ENCODE measurements around the gene BRAT1.
"Not testable (repeated sequence)": the region's sequence is repeated elsewhere in the genome, so short reads cannot be mapped to it uniquely, and the experiment has no call there.

The BRAT1 gene

GRCh38 chr7:2535872-2536627, 19.3 kb downstream of the BRAT1 start:
- DNase-seq, result not testable (repeated sequence)

GRCh38 chr7:2534214-2534613, 21.1 kb downstream of the BRAT1 start:
- DNase-seq, result not testable (repeated sequence)

GRCh38 chr7:2533566-2533965, 21.8 kb downstream of the BRAT1 start:
- not testable (repeated sequence) for DNase-seq

- DNase-seq, result not testable (repeated sequence)
Observed at GRCh38 chr7:2532816-2533215, 22.5 kb downstream of the BRAT1 start.

- not testable (repeated sequence) for DNase-seq
Observed at GRCh38 chr7:2532199-2532772, 23.0 kb downstream of the BRAT1 start.

- not testable (repeated sequence) for DNase-seq
Observed at GRCh38 chr7:2531796-2532110, 23.6 kb downstream of the BRAT1 start.

GRCh38 chr7:2530994-2531795, 24.1 kb downstream of the BRAT1 start:
- DNase-seq, result peak; percentile 3

GRCh38 chr7:2530071-2530987, 25.0 kb downstream of the BRAT1 start:
- peak; percentile 80 for DNase-seq

GRCh38 chr7:2529161-2530070, 25.9 kb downstream of the BRAT1 start:
- peak; percentile 62 for DNase-seq

- peak; percentile 1 for DNase-seq
Observed at GRCh38 chr7:2528481-2529095, 26.7 kb downstream of the BRAT1 start.

- DNase-seq, result peak; percentile 69
Observed at GRCh38 chr7:2527505-2528467, 27.5 kb downstream of the BRAT1 start.

- DNase-seq, result no peak
Observed at GRCh38 chr7:2526659-2527504, 28.4 kb downstream of the BRAT1 start.

- DNase-seq, result no peak
Observed at GRCh38 chr7:2525658-2526630, 29.4 kb downstream of the BRAT1 start.

- DNase-seq, result no peak
Observed at GRCh38 chr7:2524808-2525657, 30.3 kb downstream of the BRAT1 start.

GRCh38 chr7:2523941-2524807, 31.1 kb downstream of the BRAT1 start:
- no peak for DNase-seq

GRCh38 chr7:2523461-2523936, 31.8 kb downstream of the BRAT1 start:
- DNase-seq, result no peak

Data from stimulated activated CD4-positive, alpha-beta T cell treated with anti-CD3 and anti-CD28 coated beads, Interleukin-15, amount 100 ng/mL, for 24 hours (primary cell).